GM19240 (cell line): ENCODE data around the gene RPRD2.
A peak's percentile ranks its signal among the peaks of the same experiment; 100 is the strongest.

Source experiments
- DNase-seq: peaks from one replicate; pipeline ENCODE4 v3.0.0; 2011; ENCODE audit warnings: low spot score; ENCODE audit not compliant: insufficient read length

Gene RPRD2

GRCh38 chr1:150469291-150469690 is 105.3 kb downstream of the RPRD2 start:
- no peak for DNase-seq

DNA sequence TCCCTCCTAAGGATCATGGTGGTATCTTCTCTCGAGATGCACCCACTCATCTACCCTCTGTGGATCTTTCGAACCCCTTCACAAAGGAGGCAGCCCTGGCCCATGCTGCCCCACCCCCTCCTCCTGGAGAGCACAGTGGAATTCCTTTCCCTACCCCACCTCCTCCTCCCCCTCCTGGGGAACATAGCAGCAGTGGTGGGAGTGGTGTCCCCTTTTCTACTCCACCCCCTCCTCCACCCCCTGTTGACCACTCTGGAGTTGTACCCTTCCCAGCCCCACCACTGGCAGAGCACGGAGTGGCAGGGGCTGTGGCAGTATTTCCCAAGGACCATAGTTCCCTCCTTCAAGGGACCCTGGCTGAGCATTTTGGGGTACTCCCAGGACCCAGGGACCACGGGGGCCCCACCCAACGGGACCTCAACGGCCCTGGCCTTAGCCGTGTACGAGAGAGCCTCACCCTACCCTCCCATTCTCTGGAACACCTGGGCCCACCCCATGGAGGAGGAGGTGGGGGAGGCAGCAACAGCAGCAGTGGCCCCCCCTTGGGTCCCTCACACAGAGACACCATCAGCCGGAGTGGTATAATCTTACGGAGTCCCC is 108.8 kb downstream of the RPRD2 start:
- no peak for DNase-seq

DNA sequence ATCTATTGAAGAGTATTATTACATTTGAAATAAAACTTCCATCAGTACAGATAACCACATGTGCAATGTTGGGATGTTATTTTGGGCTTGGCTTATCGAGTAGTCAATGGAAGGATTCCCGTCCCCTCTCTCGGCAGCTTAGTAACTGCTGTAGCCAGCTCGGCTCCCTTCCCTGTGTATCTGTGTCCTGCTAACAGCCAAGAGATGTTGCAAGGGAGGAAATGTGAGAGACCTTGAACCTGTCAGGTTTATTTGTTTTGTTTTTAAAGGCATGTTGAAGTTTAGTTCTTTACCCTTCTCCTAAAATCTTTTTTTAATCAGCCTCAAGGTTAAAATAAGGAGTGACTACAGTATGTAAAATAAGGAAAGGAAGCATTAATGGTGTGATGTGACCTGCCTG is 109.7 kb downstream of the RPRD2 start:
- no peak for DNase-seq

GRCh38 chr1:150474869-150475268 is 110.9 kb downstream of the RPRD2 start:
- DNase-seq, result no peak

DNA sequence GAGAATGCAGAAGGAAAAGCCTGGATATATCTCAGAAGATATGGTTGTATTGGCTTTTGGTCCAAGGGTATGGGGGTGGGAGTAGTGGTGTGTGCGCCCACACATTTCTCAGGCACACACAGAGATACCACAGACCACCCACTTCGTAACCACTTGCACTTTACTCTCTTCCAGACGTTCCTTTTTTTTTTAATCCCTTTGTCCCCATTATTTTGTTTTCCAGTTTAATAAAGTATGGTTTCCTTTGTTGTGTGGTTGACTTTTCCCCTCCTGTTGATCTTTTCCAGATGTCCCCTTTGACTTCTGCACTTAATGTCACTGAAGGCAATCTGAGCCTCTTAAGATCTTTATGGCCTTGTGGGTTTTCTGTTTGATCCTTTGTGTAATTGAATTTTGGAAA is 112.8 kb downstream of the RPRD2 start:
- DNase-seq, result no peak

DNA sequence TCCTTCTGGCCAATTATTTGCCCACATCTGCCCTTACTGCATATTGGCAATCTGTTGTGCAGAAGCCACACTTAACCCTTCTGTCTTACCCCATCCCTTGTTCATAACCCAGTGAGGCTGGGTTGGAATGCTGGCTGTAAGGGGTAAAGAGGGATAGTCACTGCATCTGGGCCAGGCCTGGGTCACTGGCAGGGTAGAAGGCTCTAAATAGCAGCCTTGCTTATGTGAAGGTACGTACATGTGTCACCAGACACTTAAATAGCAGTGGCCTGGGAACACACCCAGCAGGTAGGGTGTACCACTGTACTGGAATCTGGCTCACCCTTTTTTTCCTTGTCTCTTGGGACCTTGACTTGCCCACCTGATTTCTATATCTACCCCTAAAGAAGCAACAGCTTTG is 113.4 kb downstream of the RPRD2 start:
- DNase-seq, result no peak

DNA sequence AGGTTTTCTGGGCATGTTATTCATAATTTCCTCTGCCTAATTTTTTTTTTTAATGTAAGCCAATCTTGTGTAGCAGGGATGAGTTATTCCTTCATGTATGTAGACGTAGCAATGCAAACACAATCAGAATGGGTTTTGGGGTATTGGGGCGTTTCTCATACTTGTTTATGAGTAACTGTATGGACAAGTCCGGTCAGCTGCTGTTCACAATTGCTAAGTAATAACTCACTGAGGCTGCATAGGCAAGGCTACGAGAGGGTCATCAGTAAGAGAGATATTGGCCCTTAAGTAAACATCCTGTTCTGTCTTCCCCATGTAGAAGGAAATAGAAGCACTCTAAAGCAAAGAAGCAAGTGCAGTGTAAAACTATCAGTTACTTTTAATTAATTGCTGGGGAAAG is 113.8 kb downstream of the RPRD2 start:
- DNase-seq, result no peak

DNA sequence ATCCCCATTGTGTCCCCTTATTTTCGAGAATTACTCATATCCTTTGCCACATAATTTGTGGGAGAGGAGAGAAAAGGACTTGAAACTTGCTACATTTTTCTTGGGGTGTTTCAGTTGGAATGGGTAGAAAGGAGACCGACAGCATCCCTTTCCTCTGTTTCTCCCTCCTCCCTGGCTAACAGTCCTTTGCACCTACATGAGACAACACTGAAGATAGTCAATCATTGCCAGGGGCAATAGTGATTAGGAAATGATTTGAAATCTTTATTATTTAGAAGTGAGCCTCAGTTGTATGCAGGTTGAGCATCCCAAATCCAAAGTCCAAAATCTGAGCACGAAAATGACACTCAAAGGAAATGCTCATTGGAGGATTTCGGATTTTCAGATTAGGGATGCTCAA is 115.4 kb downstream of the RPRD2 start:
- no peak for DNase-seq

GRCh38 chr1:150479927-150480352 is 116.0 kb downstream of the RPRD2 start:
- no peak for DNase-seq

DNA sequence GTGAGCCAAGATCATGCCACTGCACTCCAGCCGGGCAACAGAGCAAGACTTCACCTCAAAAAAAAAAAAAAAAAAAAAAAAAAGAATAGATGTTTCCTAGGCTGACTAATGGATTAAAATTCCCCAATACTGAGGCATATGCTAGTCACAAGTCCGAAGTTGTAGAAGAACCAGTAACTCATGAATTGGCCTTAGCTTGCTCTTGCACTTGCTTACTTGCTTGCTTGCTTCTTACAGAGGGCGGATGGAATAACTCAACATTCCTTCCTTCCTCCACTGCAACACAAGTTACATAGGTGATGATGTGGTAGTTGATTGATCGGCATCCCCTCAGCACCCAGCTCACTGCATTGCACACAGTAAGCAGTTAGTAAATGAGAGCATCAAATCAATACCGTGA is 120.5 kb downstream of the RPRD2 start:
- DNase-seq, result no peak

- DNase-seq, result no peak
Observed at GRCh38 chr1:150484861-150485260, 120.9 kb downstream of the RPRD2 start.

GRCh38 chr1:150486966-150487762 is 123.2 kb downstream of the RPRD2 start, which contains the start of gene TARS2:
TARS2 (plus strand) TSS chr1:150487419; CDS start chr1:150487451, 32 bp downstream.
- peak; percentile 84 for DNase-seq

- no peak for DNase-seq
Observed at GRCh38 chr1:150487763-150488115, 123.8 kb downstream of the RPRD2 start.

- no peak for DNase-seq
Observed at GRCh38 chr1:150493175-150493574, 129.2 kb downstream of the RPRD2 start.

DNA sequence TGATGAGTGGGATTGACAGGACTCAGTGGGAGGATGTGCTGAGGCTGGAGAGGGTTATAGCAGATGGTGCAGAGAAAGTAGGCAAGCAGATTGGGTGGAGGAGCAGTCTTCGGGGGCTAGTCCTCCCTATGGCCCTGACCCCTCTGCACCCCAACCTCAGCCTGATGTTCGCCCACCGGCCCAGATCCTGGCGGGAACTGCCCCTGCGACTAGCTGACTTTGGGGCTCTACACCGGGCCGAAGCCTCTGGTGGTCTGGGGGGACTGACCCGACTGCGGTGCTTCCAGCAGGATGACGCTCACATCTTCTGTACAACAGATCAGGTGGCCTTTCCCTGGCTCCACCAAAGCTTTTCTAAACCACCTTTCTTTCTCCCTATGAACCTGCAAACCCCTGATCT is 134.4 kb downstream of the RPRD2 start:
- no peak for DNase-seq

DNA sequence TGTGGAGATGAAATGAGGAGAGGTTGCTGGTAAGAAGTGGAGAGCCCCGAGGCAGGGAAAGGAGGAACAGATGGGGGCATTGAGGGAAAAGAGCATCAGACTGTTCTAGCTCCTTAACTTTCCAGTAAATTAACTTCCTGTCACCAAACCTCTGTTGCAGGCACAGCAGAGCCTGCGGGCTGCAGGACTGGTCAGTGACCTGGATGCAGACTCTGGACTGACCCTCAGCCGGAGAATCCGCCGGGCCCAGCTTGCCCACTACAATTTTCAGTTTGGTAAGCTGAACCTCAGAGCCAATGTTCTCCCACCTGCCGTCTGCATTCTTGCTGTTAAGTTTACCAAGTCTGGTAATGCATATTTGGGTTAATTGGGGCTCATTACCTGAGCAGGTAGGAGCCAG is 141.5 kb downstream of the RPRD2 start:
- no peak for DNase-seq

- DNase-seq, result no peak
Observed at GRCh38 chr1:150507912-150508864, 144.2 kb downstream of the RPRD2 start, which contains the start of gene ECM1. ECM1 (plus strand) TSS chr1:150508109; CDS start chr1:150508210, 101 bp downstream.

GRCh38 chr1:150508982-150509381 is 145.0 kb downstream of the RPRD2 start:
- DNase-seq, result no peak

DNA sequence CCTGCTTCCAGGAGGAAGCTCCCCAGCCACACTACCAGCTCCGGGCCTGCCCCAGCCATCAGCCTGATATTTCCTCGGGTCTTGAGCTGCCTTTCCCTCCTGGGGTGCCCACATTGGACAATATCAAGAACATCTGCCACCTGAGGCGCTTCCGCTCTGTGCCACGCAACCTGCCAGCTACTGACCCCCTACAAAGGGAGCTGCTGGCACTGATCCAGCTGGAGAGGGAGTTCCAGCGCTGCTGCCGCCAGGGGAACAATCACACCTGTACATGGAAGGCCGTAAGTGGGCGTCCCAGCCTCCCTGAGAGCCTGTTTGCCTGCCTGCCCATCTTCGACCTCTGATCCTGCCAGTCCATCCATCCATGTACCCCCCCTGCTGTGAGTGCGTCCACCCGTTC is 147.6 kb downstream of the RPRD2 start:
- no peak for DNase-seq

DNA sequence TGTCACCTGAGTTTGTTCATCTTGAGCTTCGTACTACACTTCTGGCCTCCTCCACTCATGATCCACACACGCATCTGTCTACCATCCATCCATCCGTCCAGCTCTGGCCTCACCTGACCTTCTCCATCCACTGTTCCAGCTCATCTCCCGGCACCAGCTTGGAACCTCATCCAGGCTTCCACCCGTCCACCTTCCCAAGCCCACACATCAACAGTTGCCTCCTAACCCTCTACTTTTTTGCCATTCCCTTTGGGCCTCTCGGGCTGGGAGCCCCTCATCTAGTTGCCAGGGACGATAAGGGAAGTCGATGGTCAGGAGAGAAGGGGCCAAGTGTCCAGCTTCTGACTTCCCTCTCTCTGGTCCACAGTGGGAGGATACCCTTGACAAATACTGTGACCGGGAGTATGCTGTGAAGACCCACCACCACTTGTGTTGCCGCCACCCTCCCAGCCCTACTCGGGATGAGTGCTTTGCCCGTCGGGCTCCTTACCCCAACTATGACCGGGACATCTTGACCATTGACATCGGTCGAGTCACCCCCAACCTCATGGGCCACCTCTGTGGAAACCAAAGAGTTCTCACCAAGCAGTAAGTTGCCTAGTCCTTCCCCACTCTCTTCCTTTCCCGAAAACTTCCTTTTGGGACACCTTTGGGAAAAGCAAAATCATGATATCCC is 148.2 kb downstream of the RPRD2 start:
- no peak for DNase-seq

DNA sequence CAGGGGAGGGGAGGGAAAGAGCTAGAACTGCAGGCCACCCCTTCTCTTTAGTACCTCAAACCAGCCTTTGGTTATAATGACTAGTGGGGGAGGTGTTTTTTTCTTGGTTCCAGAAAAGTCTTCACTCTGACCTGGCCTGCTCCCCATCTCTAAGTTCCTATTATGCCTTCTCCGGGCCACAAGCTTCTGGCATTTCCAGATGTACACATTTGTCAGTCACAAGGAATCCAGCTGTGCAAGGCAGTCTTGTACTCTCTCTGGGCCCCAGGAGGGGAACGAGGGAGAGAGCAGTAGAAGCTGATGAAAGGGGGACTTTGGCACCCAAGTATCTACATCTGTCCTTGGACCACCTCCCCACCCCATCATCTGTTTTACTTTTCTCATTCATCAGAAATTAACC is 148.9 kb downstream of the RPRD2 start:
- DNase-seq, result no peak
